ENCODE results near the gene MIER3.
"Not testable (repeated sequence)": the region's sequence is repeated elsewhere in the genome, so short reads cannot be mapped to it uniquely, and the experiment has no call there.

The MIER3 gene

DNA sequence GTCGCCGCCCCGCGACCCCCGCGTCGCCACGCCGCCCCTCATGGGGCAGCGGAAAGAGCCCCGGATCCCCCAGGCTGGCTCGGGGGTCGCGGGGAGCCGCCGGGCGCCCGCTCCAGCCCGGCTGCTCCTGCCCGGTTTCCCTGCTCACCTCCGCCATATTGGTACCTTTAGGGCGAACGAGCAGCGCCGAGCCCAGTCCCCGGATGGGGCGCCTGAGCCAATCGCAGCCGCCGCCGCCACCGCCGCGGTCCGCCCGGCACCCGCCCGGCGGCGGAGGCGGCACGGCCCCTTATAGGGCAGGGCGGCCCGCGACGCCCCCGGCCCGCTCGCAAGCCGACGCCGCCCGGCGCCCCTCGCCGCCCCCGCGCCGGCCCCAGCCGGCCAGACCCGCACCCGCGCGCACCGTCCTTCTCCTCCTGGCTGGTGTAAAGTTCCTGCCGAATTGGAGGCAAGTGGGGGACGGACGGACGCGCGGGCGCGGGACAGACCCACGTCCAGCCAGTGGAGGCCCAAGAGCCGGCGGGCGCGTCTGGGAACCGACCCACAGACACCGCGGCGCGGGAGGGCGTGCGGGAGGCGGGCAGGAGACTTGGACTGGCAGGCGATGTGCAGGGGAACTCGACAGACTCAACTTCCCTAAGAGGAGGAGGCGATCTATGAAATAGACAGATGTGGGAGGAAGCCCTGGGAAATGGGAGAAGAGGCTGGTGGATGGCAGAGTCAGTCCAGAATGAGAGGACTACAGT, at the start of gene MIER3:
MIER3 (minus strand) TSS at position 178 of the 746 bp plus-strand sequence; CDS start at position 157, 21 bp downstream.
- DNase-seq = peak; percentile 82

GRCh38 chr5:56995596-56995995, 43.7 kb upstream of the MIER3 start:
- no peak for DNase-seq

- no peak for DNase-seq
Observed at GRCh38 chr5:56993241-56993640, 41.3 kb upstream of the MIER3 start.

GRCh38 chr5:56989676-56990075, 37.8 kb upstream of the MIER3 start:
- no peak for DNase-seq

- no peak for DNase-seq
Observed at GRCh38 chr5:56988490-56988889, 36.6 kb upstream of the MIER3 start.

DNA sequence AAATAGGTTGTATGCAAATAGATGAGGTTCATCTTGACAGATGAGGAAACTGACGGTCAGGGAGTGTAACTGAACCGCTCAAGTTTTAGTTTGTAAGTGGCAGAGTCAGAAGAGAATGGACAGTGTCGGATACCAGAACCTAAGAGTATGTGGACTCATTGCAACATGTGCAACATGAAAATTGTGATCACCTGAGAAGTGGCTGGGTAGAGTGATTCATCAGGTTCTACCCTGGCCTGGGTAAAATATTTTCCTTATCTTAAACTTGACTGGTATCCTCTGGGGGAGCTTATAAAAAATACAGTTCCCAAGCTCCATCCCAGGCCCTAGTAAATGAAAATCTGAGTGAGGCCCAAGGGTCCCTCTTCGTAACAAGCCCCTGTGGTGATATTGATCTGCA, 35.2 kb upstream of the MIER3 start:
- no peak for DNase-seq

DNA sequence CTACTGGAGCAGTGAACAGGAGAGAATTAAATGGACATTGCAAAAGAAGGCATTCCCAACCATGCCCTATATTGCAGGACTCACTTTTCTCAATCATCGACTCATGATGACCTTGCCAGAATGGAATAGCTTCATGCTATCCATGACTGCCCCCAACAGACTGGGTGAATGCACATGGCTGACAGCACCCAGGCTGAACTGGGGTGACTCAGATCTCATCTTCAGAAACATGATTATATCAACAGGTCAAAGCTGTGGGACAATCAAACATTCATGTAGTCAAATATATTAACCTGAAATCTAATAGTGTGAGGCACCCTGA, 34.7 kb upstream of the MIER3 start:
- DNase-seq = no peak

- DNase-seq = no peak
Observed at GRCh38 chr5:56985936-56986625, 34.2 kb upstream of the MIER3 start.

- no peak for DNase-seq
Observed at GRCh38 chr5:56984445-56984844, 32.5 kb upstream of the MIER3 start.

DNA sequence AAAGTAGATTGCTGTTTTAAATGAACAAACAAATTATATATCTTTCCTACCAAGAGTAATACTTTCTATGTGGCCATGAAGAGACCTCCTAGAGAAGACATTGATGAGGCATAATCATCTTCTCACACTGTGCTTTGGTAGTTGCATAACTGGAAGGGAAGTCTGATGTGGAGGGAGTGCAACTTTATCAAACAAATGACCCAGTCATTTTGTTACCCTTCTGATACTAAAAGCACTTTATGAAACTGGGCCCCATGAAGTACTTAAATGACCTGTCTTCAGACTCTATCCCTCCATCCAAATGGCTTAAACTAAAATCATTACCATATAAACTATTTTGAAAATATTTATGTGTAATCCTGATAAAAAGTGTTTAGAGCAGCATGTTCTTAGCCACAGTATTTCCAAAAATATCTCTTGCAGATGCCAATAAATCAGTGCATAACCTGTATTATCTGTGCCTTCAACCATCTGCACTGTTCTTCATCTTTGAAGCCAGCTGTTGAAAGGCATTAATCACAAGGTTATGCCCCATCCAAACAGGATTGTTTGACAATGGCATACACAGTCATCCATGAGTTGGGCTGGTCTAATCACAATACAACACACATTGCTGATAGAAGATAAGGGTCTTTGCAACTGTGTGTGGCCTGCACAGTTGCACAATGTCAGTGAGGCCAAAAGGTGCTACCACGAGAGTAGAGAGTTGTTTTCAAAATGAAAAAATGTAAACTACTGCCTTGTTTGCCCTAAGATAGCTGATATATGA, 31.9 kb upstream of the MIER3 start:
- DNase-seq = no peak

GRCh38 chr5:56981548-56982315, 29.8 kb upstream of the MIER3 start:
- DNase-seq = no peak

DNA sequence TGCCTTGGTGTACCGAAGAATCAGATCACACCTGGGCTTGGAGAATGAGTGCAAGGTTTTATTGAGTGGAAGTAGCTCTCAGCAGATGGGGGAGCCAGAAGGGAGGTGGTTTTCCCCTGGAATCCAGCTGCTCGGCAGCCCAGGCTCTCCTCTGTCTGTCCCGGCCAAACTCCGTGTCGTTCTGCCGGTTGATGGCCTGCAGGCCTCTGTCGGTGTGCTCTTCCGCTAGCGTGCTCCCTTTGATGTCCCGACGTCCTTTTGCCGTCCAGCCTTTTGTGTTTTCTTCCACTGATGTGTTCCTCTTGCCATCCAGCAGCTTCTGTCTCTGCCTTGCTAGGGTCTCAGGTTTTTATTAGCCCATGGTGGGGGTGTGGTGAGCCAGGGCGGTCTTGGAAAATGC, 28.0 kb upstream of the MIER3 start:
- DNase-seq = no peak

DNA sequence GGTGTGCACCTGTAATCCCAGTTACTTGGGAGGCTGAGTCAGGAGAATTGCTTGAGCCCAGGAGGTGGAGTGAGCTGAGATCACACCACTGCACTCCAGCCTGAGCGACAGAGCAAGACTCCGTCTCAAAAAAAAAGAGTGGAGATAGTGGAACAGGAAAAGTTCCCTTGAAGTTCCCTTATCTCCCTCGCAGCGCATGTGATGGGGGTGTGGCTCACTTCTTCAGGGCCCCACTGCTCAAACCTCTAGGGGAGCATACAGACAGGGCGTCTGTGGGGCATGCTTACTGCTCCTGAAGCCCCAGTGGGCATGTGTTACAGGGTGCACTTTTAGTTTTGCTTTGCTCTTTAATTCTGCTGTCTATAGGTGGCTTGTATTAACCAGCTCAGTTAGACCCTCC, 27.6 kb upstream of the MIER3 start:
- DNase-seq = not testable (repeated sequence)

- DNase-seq = no peak
Observed at GRCh38 chr5:56977822-56978221, 25.9 kb upstream of the MIER3 start.

GRCh38 chr5:56977021-56977420, 25.1 kb upstream of the MIER3 start:
- DNase-seq = no peak

DNA sequence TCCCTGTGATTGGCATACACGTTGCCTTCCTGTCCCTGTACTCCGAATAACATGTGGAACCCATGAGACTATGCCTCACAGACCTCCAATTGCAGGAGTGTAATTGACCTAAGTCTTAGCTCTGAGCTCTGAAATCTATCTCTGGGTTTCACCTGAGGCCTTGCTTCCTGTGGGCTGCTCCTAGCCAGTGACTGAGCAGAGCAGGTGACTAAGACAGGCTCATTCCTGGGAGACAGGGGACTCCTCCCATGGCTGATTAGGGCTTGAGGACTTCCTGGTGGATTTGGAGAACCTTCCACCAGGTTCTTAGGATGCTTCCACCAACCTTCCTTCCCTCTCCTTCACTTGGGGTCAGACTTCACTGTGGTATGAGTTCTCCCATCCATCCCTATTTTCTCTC, 22.3 kb upstream of the MIER3 start:
- no peak for DNase-seq

DNA sequence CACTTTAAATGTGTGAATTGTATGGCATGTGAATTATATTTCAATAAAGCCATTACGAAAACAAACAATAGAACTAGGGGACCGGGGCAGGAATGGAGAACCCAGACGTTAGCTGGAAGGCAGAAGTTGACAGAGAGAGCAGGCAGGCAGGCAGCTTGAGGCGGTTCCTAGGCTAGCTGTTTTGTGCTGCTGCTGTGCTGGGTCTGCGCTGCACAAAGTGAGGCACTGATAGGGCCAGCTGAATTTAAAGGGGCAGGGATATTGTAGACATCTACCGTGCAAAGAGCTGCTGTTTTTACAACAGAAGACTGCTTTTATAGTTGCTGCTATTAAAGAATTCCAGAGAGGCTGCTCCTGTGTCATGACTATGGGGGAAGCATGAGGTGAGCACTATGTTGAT, 21.6 kb upstream of the MIER3 start:
- DNase-seq = no peak

- DNase-seq = no peak
Observed at GRCh38 chr5:56971275-56971674, 19.4 kb upstream of the MIER3 start.

DNA sequence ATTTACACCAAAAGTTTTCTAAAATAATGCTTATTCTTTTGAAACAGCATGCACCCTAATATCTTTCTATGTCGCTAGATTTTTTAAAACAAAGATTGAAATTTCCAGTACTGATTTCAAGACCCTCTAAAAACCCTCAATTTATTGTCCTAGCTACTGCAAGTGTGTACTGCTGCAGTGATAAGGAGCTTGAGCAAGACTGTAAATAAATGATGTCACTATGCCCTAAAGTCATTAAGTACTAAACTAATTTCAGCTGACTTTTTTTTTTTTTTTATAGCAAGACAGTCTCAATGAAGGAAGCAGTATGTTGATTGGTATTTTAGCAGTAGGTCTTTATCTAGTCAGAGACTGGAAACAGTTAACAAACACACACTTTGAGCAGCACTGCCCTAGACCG, 12.2 kb upstream of the MIER3 start:
- DNase-seq = no peak

GRCh38 chr5:56963246-56963645, 11.3 kb upstream of the MIER3 start:
- DNase-seq = no peak

DNA sequence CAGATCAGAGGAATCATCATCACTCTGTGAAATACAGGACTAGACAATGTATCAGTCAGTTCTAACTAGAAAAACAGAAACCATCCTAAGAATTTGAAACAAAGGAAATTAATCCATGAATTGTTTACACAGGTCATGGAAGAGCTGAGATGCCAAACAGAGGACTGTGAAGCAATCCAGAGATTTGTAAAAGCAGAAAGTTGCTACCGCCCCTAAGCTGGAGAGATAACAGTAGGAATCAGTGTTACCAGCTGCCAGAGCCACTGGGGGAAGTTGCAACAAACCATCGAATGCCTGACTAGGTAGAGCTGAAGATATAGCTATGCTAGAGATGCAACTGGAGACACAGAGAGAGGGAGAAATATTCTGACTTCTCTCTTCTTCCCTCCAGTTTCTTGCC, 10.4 kb upstream of the MIER3 start:
- no peak for DNase-seq

GRCh38 chr5:56961746-56962145, 9.8 kb upstream of the MIER3 start:
- no peak for DNase-seq

- no peak for DNase-seq
Observed at GRCh38 chr5:56959326-56959725, 7.4 kb upstream of the MIER3 start.
